ENCODE measurements around the gene EPM2A.
"Not testable (repeated sequence)": the region's sequence is repeated elsewhere in the genome, so short reads cannot be mapped to it uniquely, and the experiment has no call there.

EPM2A gene

GRCh38 chr6:145755682-145756081, 20.4 kb upstream of the EPM2A start:
- TF ChIP-seq POU2F2 (IDR thresholded peaks at IDR 0.05; ENCODE audit: low read depth, low read length), result no peak
- TF ChIP-seq TAF1 (IDR thresholded peaks at IDR 0.05; ENCODE audit: low read depth, low read length), result no peak
- no peak for TF ChIP-seq POLR2A (IDR thresholded peaks at IDR 0.05; ENCODE audit: low read depth, low read length)
- no peak for TF ChIP-seq POLR2AphosphoS5 (IDR thresholded peaks at IDR 0.05; ENCODE audit: low read depth, low read length)
- no peak for TF ChIP-seq PAX5 (IDR thresholded peaks at IDR 0.05; ENCODE audit: insufficient read depth, low read length, severe bottlenecking)
- no peak for TF ChIP-seq SPI1 (IDR thresholded peaks at IDR 0.05; ENCODE audit: low read depth, low read length)
- no peak for FAIRE-seq
- no peak for DNase-seq (ENCODE audit: insufficient read length, low spot score)

- no peak for TF ChIP-seq PAX5 (IDR thresholded peaks at IDR 0.05; ENCODE audit: insufficient read depth, low read length, severe bottlenecking)
- TF ChIP-seq POLR2A (IDR thresholded peaks at IDR 0.05; ENCODE audit: low read depth, low read length), result no peak
- TF ChIP-seq POU2F2 (IDR thresholded peaks at IDR 0.05; ENCODE audit: low read depth, low read length), result no peak
- no peak for TF ChIP-seq POLR2AphosphoS5 (IDR thresholded peaks at IDR 0.05; ENCODE audit: low read depth, low read length)
- no peak for TF ChIP-seq TAF1 (IDR thresholded peaks at IDR 0.05; ENCODE audit: low read depth, low read length)
- TF ChIP-seq SPI1 (IDR thresholded peaks at IDR 0.05; ENCODE audit: low read depth, low read length), result no peak
- DNase-seq (ENCODE audit: insufficient read length, low spot score) (no peak), FAIRE-seq (no peak)
Observed at GRCh38 chr6:145752638-145753037, 17.3 kb upstream of the EPM2A start.

GRCh38 chr6:145749632-145750031, 14.3 kb upstream of the EPM2A start:
- FAIRE-seq (no peak), DNase-seq (ENCODE audit: insufficient read length, low spot score) (no peak)
- TF ChIP-seq POU2F2 (IDR thresholded peaks at IDR 0.05; ENCODE audit: low read depth, low read length) (no peak), TAF1 (IDR thresholded peaks at IDR 0.05; ENCODE audit: low read depth, low read length) (no peak), POLR2A (IDR thresholded peaks at IDR 0.05; ENCODE audit: low read depth, low read length) (no peak), POLR2AphosphoS5 (IDR thresholded peaks at IDR 0.05; ENCODE audit: low read depth, low read length) (no peak), PAX5 (IDR thresholded peaks at IDR 0.05; ENCODE audit: insufficient read depth, low read length, severe bottlenecking) (no peak), SPI1 (IDR thresholded peaks at IDR 0.05; ENCODE audit: low read depth, low read length) (no peak)

- no peak for DNase-seq (ENCODE audit: insufficient read length, low spot score)
- FAIRE-seq, result no peak
- TF ChIP-seq POU2F2 (IDR thresholded peaks at IDR 0.05; ENCODE audit: low read depth, low read length), result no peak
Observed at GRCh38 chr6:145745861-145746260, 10.5 kb upstream of the EPM2A start.

- FAIRE-seq, result no peak
- DNase-seq (ENCODE audit: insufficient read length, low spot score), result no peak
- TF ChIP-seq TAF1 (IDR thresholded peaks at IDR 0.05; ENCODE audit: low read depth, low read length) (no peak), SPI1 (IDR thresholded peaks at IDR 0.05; ENCODE audit: low read depth, low read length) (no peak), POLR2AphosphoS5 (IDR thresholded peaks at IDR 0.05; ENCODE audit: low read depth, low read length) (no peak), PAX5 (IDR thresholded peaks at IDR 0.05; ENCODE audit: insufficient read depth, low read length, severe bottlenecking) (no peak), POLR2A (IDR thresholded peaks at IDR 0.05; ENCODE audit: low read depth, low read length) (no peak), POU2F2 (IDR thresholded peaks at IDR 0.05; ENCODE audit: low read depth, low read length) (no peak)
Observed at GRCh38 chr6:145744619-145745018, 9.3 kb upstream of the EPM2A start.

GRCh38 chr6:145743332-145743731, 8.0 kb upstream of the EPM2A start:
- DNase-seq (ENCODE audit: insufficient read length, low spot score) (no peak), FAIRE-seq (no peak)
- TF ChIP-seq POLR2A (IDR thresholded peaks at IDR 0.05; ENCODE audit: low read depth, low read length), result no peak
- no peak for TF ChIP-seq POLR2AphosphoS5 (IDR thresholded peaks at IDR 0.05; ENCODE audit: low read depth, low read length)
- no peak for TF ChIP-seq PAX5 (IDR thresholded peaks at IDR 0.05; ENCODE audit: insufficient read depth, low read length, severe bottlenecking)
- TF ChIP-seq POU2F2 (IDR thresholded peaks at IDR 0.05; ENCODE audit: low read depth, low read length), result no peak
- no peak for TF ChIP-seq SPI1 (IDR thresholded peaks at IDR 0.05; ENCODE audit: low read depth, low read length)
- TF ChIP-seq TAF1 (IDR thresholded peaks at IDR 0.05; ENCODE audit: low read depth, low read length), result no peak

- not testable (repeated sequence) for FAIRE-seq; DNase-seq (ENCODE audit: insufficient read length, low spot score)
Observed at GRCh38 chr6:145742472-145742871, 7.2 kb upstream of the EPM2A start.

GRCh38 chr6:145739685-145740084, 4.4 kb upstream of the EPM2A start:
- DNase-seq (ENCODE audit: insufficient read length, low spot score); FAIRE-seq: not testable (repeated sequence)

GRCh38 chr6:145738265-145738664, 2.9 kb upstream of the EPM2A start:
- FAIRE-seq (no peak), DNase-seq (ENCODE audit: insufficient read length, low spot score) (no peak)
- no peak for TF ChIP-seq POLR2AphosphoS5 (IDR thresholded peaks at IDR 0.05; ENCODE audit: low read depth, low read length)

GRCh38 chr6:145736661-145737144, 1.4 kb upstream of the EPM2A start:
- no peak for DNase-seq (ENCODE audit: insufficient read length, low spot score)
- peak; percentile 86 for FAIRE-seq
- TF ChIP-seq PAX5 (IDR thresholded peaks at IDR 0.05; ENCODE audit: insufficient read depth, low read length, severe bottlenecking) (no peak), POU2F2 (IDR thresholded peaks at IDR 0.05; ENCODE audit: low read depth, low read length) (no peak), POLR2A (IDR thresholded peaks at IDR 0.05; ENCODE audit: low read depth, low read length) (no peak), SPI1 (IDR thresholded peaks at IDR 0.05; ENCODE audit: low read depth, low read length) (no peak), POLR2AphosphoS5 (IDR thresholded peaks at IDR 0.05; ENCODE audit: low read depth, low read length) (no peak), TAF1 (IDR thresholded peaks at IDR 0.05; ENCODE audit: low read depth, low read length) (no peak)

- no peak for TF ChIP-seq POU2F2 (IDR thresholded peaks at IDR 0.05; ENCODE audit: low read depth, low read length)
- TF ChIP-seq POLR2AphosphoS5 (IDR thresholded peaks at IDR 0.05; ENCODE audit: low read depth, low read length), result no peak; the same call in 1 of the 2 replicates
- peak; percentile 90 for TF ChIP-seq PAX5 (IDR thresholded peaks at IDR 0.05; ENCODE audit: insufficient read depth, low read length, severe bottlenecking)
- TF ChIP-seq POLR2A (IDR thresholded peaks at IDR 0.05; ENCODE audit: low read depth, low read length), result no peak; the same call in 1 of the 2 replicates
- TF ChIP-seq SPI1 (IDR thresholded peaks at IDR 0.05; ENCODE audit: low read depth, low read length), result no peak
- TF ChIP-seq TAF1 (IDR thresholded peaks at IDR 0.05; ENCODE audit: low read depth, low read length), result peak; percentile 7; the same call in 1 of the 2 replicates
- no peak for FAIRE-seq
- peak; percentile 46 for DNase-seq (ENCODE audit: insufficient read length, low spot score)
Observed at GRCh38 chr6:145734486-145735355, 599 bp downstream of the EPM2A start.

All from GM12891 (cell line).